Large intestine (tissue), 3 donors: ENCODE results near the gene FCN1. TPM values are rescaled to one million over a fixed set of nuclear protein-coding genes. Genes with fewer than 3 reads are reported as not detected.

ENCODE experiments used
- DNase-seq, 2 donors: peaks; one replicate each; pipeline versions ENCODE4 v3.0.0 to v3.0.0-alpha.2; 2013
- H3K27ac ChIP-seq: one replicate; pipeline ENCODE4 v1.5.1; 2013; ENCODE audit warnings: low read length
- H3K27me3 ChIP-seq: 2 replicates; pipeline ENCODE4 v1.6.1; 2013; ENCODE audit warnings: low read length; ENCODE audit not compliant: control insufficient read depth, insufficient read depth
- H3K36me3 ChIP-seq: 2 replicates; pipeline ENCODE4 v1.6.1; 2013; ENCODE audit warnings: low read length; ENCODE audit not compliant: control insufficient read depth, insufficient read depth
- H3K4me1 ChIP-seq: one replicate; pipeline ENCODE4 v1.6.1; 2013; ENCODE audit warnings: low read length; ENCODE audit not compliant: control insufficient read depth, insufficient read depth
- H3K4me3 ChIP-seq: one replicate; pipeline ENCODE4 v1.5.1; 2013; ENCODE audit warnings: low read length
- H3K9me3 ChIP-seq: one replicate; pipeline ENCODE4 v1.6.1; 2013; ENCODE audit warnings: mild to moderate bottlenecking, low read depth, low read length, moderate library complexity; ENCODE audit not compliant: control insufficient read depth
- WGBS: methylation state at CpG from one replicate; pipeline ENCODE4 v1.1.5; 2013; ENCODE audit warnings: low lambda C conversion rate; ENCODE audit not compliant: insufficient coverage; 5-methylcytosine and 5-hydroxymethylcytosine counted together
- polyA plus RNA-seq: library from polyadenylated mRNA; unstranded; fragments of 120-200 nt; gene quantifications from one replicate; pipeline ENCODE4 v1.2.1, GENCODE V29; 2013

FCN1 gene
- polyA plus RNA-seq, 1 donor, result 0.55 TPM

GRCh38 chr9:134889386-134890154 is 28.1 kb downstream of the FCN1 start:
- H3K27me3 ChIP-seq, result peaks cover 4% of the 10 kb centered on the region
- no peaks in the 10 kb centered on the region for H3K36me3 ChIP-seq
- no CpG with 5 or more reads among the region's 10 CpGs for WGBS
- no peaks in the 10 kb centered on the region for H3K4me1 ChIP-seq
- no peaks in the 10 kb centered on the region for H3K9me3 ChIP-seq
- no peak overlapping the region for H3K4me3 ChIP-seq
- no peak for DNase-seq
- no peak overlapping the region for H3K27ac ChIP-seq

GRCh38 chr9:134888603-134889190 is 29.0 kb downstream of the FCN1 start:
- H3K36me3 ChIP-seq, result no peaks in the 10 kb centered on the region
- H3K4me3 ChIP-seq, result no peak overlapping the region
- no peak for DNase-seq
- WGBS, result no CpG with 5 or more reads among the region's 14 CpGs
- H3K9me3 ChIP-seq, result no peaks in the 10 kb centered on the region
- peaks cover 4% of the 10 kb centered on the region for H3K27me3 ChIP-seq
- H3K27ac ChIP-seq, result no peak overlapping the region
- no peaks in the 10 kb centered on the region for H3K4me1 ChIP-seq

GRCh38 chr9:134887686-134888602 is 29.8 kb downstream of the FCN1 start:
- Histone ChIP-seq H3K9me3 (no peaks in the 10 kb centered on the region), H3K27me3 (peaks cover 4% of the 10 kb centered on the region), H3K4me1 (no peaks in the 10 kb centered on the region), H3K36me3 (no peaks in the 10 kb centered on the region), H3K27ac (no peak overlapping the region), H3K4me3 (no peak overlapping the region)
- no peak for DNase-seq
- WGBS, result no CpG with 5 or more reads among the region's 27 CpGs

- H3K4me3 ChIP-seq, result no peak overlapping the region
- WGBS, result 80% methylated on average over 1 of the region's 10 CpGs
- no peak for DNase-seq
Measured at GRCh38 chr9:134887219-134887618, 30.5 kb downstream of the FCN1 start.

GRCh38 chr9:134886413-134886913 is 31.2 kb downstream of the FCN1 start:
- WGBS, result no CpG with 5 or more reads among the region's 11 CpGs
- Histone ChIP-seq H3K27me3 (peaks cover 4% of the 10 kb centered on the region), H3K27ac (no peak overlapping the region), H3K4me3 (no peak overlapping the region), H3K9me3 (no peaks in the 10 kb centered on the region), H3K36me3 (no peaks in the 10 kb centered on the region), H3K4me1 (no peaks in the 10 kb centered on the region)
- no peak for DNase-seq

More at GRCh38 chr9:134887219-134887618, 30.5 kb downstream of the FCN1 start:
- H3K27me3 ChIP-seq, result peaks cover 4% of the 10 kb centered on the region
- H3K4me1 ChIP-seq, result no peaks in the 10 kb centered on the region
- no peak overlapping the region for H3K27ac ChIP-seq
- H3K36me3 ChIP-seq, result no peaks in the 10 kb centered on the region
- no peaks in the 10 kb centered on the region for H3K9me3 ChIP-seq

- Histone ChIP-seq H3K27ac (no peak overlapping the region), H3K27me3 (peaks cover 4% of the 10 kb centered on the region), H3K36me3 (no peaks in the 10 kb centered on the region), H3K4me1 (no peaks in the 10 kb centered on the region), H3K4me3 (no peak overlapping the region), H3K9me3 (no peaks in the 10 kb centered on the region)
- no CpG with 5 or more reads among the region's 24 CpGs for WGBS
- no peak for DNase-seq
Measured at GRCh38 chr9:134885679-134886412, 31.9 kb downstream of the FCN1 start.

GRCh38 chr9:134885001-134885678 is 32.6 kb downstream of the FCN1 start:
- H3K36me3 ChIP-seq, result no peaks in the 10 kb centered on the region
- no peak overlapping the region for H3K27ac ChIP-seq
- WGBS, result no CpG with 5 or more reads among the region's 22 CpGs
- H3K27me3 ChIP-seq, result peaks cover 4% of the 10 kb centered on the region
- H3K9me3 ChIP-seq, result no peaks in the 10 kb centered on the region
- DNase-seq, result no peak
- no peaks in the 10 kb centered on the region for H3K4me1 ChIP-seq
- H3K4me3 ChIP-seq, result no peak overlapping the region

GRCh38 chr9:134884492-134884891 is 33.2 kb downstream of the FCN1 start:
- Histone ChIP-seq H3K9me3 (no peaks in the 10 kb centered on the region), H3K27ac (no peak overlapping the region), H3K4me1 (no peaks in the 10 kb centered on the region), H3K27me3 (peaks cover 4% of the 10 kb centered on the region), H3K36me3 (no peaks in the 10 kb centered on the region), H3K4me3 (no peak overlapping the region)
- no peak for DNase-seq
- WGBS, result no CpG with 5 or more reads among the region's 8 CpGs

GRCh38 chr9:134883040-134883782 is 34.5 kb downstream of the FCN1 start:
- DNase-seq, result no peak
- Histone ChIP-seq H3K9me3 (no peaks in the 10 kb centered on the region), H3K4me1 (no peaks in the 10 kb centered on the region), H3K4me3 (no peak overlapping the region), H3K27ac (no peak overlapping the region), H3K36me3 (no peaks in the 10 kb centered on the region), H3K27me3 (peaks cover 4% of the 10 kb centered on the region)
- WGBS, result no CpG with 5 or more reads among the region's 18 CpGs
